ENCODE data around the gene SPAG7. TPM values are rescaled to one million over a fixed set of nuclear protein-coding genes. Genes with fewer than 3 reads are reported as not detected.

Gene SPAG7
- total RNA-seq, 4 donors from 2014 or later: 34.5 to 48.8 (median 39.5) TPM

- 0% methylated on average over 6 of the region's 59 CpGs for WGBS, 2 donors
- H3K4me1 ChIP-seq: peaks cover 35 to 73% (median 38%) of the 10 kb centered on the region in 3 donors
These were observed 19.3 kb downstream of the SPAG7 start, which contains the start of gene PFN1 for GRCh38 chr17:4948166-4948930. TSS of gene PFN1 (minus strand) at chr17:4948530. CDS start at chr17:4948394, 136 bp downstream.

GRCh38 chr17:4947411-4948165 lies 20.0 kb downstream of the SPAG7 start:
- no peaks in the 10 kb centered on the region for H3K27me3 ChIP-seq
- peaks cover 3 to 48% (median 8%) of the 10 kb centered on the region in 3 donors for H3K36me3 ChIP-seq
- TF ChIP-seq POLR2A (IDR thresholded peaks at IDR 0.05) (no peak), CTCF (IDR thresholded peaks at IDR 0.05) (no peak)
- peaks cover 35 to 78% (median 38%) of the 10 kb centered on the region in 3 donors for H3K4me1 ChIP-seq
- intact Hi-C loops (cut with DNase I): no loop called here
- H3K9me3 ChIP-seq: no peaks in the 10 kb centered on the region
- WGBS, 2 donors: 0% methylated on average over 2 to 11 of the region's 56 CpGs
- no peak for DNase-seq
- H3K27ac ChIP-seq: peak overlapping the region; percentile 97 to 100 (median 98)
- H3K4me3 ChIP-seq: peak overlapping the region; percentile 91 to 97 (median 94)

More at GRCh38 chr17:4948166-4948930, 19.3 kb downstream of the SPAG7 start, which contains the start of gene PFN1:
- H3K27ac ChIP-seq: peak within 1 kb of the TSS; percentile 97 to 100 (median 98)
- H3K9me3 ChIP-seq: no peaks in the 10 kb centered on the region
- H3K4me3 ChIP-seq: peak within 1 kb of the TSS; percentile 91 to 97 (median 94)
- no peaks in the 10 kb centered on the region for H3K27me3 ChIP-seq
- intact Hi-C loops (cut with DNase I): no loop called here
- DNase-seq: peak; percentile 80
- H3K36me3 ChIP-seq: peaks cover 0 to 40% (median under 1%) of the 10 kb centered on the region in 3 donors
- peak in 1 of 6 experiments; percentile 2 for TF ChIP-seq CTCF (IDR thresholded peaks at IDR 0.05)
- TF ChIP-seq POLR2A (IDR thresholded peaks at IDR 0.05): peak in 3 of 4 donors; percentile 75 to 96 (median 92)

GRCh38 chr17:4947010-4947410 lies 20.6 kb downstream of the SPAG7 start:
- no peak for TF ChIP-seq CTCF (IDR thresholded peaks at IDR 0.05)
- no peak for TF ChIP-seq POLR2A (IDR thresholded peaks at IDR 0.05)
- peaks cover 35 to 84% (median 39%) of the 10 kb centered on the region in 3 donors for H3K4me1 ChIP-seq
- peak overlapping the region; percentile 97 to 100 (median 98) for H3K27ac ChIP-seq
- H3K9me3 ChIP-seq: no peaks in the 10 kb centered on the region
- WGBS, 2 donors: 0 to 9% methylated on average over 5 to 6 of the region's 7 CpGs
- peaks cover 4 to 54% (median 14%) of the 10 kb centered on the region in 3 donors for H3K36me3 ChIP-seq
- peak overlapping the region; percentile 91 to 97 (median 94) for H3K4me3 ChIP-seq
- no peaks in the 10 kb centered on the region for H3K27me3 ChIP-seq
- DNase-seq: no peak
- intact Hi-C loops (cut with DNase I): no loop called here

GRCh38 chr17:4946312-4946976 lies 21.2 kb downstream of the SPAG7 start:
- intact Hi-C loops (cut with DNase I): no loop called here
- Histone ChIP-seq H3K36me3 (peaks cover 4 to 59% (median 14%) of the 10 kb centered on the region in 3 donors), H3K9me3 (no peaks in the 10 kb centered on the region), H3K4me3 (peak overlapping the region; percentile 91 to 97 (median 94)), H3K4me1 (peaks cover 39 to 89% (median 45%) of the 10 kb centered on the region in 3 donors), H3K27me3 (no peaks in the 10 kb centered on the region), H3K27ac (peak overlapping the region; percentile 97 to 100 (median 98))
- 9 to 13% methylated on average over 8 to 9 of the region's 16 CpGs for WGBS, 2 donors
- DNase-seq: no peak
- no peak for TF ChIP-seq CTCF (IDR thresholded peaks at IDR 0.05)
- TF ChIP-seq POLR2A (IDR thresholded peaks at IDR 0.05): no peak
